ENCODE data around the gene OCEL1.

GRCh38 chr19:17236811-17237543 lies 11.0 kb downstream of the OCEL1 start:
- TF ChIP-seq CTCF (IDR thresholded peaks at IDR 0.05; ENCODE audit: low read depth, low read length) (no peak), POLR2A (IDR thresholded peaks at IDR 0.05; ENCODE audit: extremely low read depth, insufficient read length) (no peak), MYC (IDR thresholded peaks at IDR 0.05; ENCODE audit: low read depth, low read length) (no peak), MAX (IDR thresholded peaks at IDR 0.05; ENCODE audit: low read depth, low read length) (no peak)
